DMS 273 (cell line): Measurements from ENCODE around the gene SPTBN5.

ENCODE experiments used
- DNase-seq: peaks from one replicate; lab custom pipeline; 2025; ENCODE audit not compliant: unreplicated experiment; lab: John Stamatoyannopoulos, UW

Gene SPTBN5

GRCh38 chr15:41809121-41809520 is 84.7 kb downstream of the SPTBN5 start:
- DNase-seq: no peak

DNA sequence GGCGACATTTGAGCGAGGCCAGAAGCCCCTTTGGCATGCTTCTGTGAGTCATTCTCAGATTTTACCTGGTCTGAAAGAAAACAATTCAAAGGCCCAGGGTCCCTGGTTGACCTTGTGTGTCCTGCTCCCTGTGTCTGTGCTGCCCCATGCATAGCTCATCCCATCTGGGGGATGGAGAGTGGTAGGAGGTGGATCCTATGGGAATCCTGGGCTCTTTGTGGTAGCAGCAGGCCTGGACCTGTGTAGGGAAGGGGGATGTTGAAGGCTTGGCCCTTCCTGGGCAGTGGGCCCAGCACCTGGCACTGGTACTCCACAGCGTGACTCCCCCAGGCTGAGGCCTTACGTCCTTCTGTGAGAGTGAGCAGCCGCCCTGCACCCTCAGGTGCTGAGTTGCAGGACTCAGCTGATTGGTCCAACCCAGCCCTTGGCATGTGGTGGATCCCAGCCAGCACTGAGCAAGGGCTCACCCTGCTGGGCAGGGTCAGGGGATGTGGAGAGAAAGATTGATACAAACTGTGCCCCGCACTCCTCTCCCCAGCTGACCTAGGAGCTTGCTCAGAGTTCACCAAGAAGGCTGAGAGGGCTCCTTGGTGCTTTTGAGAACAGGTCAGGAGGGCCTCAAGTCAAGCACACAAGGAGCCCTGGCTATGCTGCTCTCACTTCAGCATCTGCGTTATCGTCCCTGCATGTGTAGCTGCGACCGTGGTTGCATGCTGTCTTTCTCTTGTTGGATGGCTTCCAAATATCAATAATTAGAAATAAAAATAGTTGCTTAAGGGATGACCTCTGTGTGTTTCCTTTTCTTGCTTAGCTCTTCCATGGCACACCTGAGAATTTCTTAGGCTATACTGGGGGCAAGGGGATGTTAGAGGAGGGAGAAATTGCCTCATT is 87.3 kb downstream of the SPTBN5 start:
- DNase-seq: peak; percentile 16

DNA sequence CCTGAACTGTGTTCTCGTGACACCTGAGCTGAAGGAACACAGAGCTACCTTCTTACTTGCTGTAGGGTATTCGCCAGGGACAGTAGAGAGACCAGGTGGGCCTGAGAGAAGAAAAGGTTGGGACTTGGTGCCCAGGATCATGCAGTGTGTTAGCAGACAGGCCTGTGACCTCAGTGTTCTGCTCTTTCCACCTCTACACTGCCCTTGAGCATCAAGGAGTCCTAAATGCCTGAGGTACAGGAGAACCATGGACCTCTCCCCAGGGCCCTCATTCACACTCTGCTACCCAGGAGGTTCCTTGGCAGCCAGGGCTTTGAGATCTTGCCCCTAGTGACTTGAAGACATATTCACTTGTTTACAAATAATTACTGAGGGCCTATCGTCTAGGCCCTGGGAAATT is 88.1 kb downstream of the SPTBN5 start:
- no peak for DNase-seq

DNA sequence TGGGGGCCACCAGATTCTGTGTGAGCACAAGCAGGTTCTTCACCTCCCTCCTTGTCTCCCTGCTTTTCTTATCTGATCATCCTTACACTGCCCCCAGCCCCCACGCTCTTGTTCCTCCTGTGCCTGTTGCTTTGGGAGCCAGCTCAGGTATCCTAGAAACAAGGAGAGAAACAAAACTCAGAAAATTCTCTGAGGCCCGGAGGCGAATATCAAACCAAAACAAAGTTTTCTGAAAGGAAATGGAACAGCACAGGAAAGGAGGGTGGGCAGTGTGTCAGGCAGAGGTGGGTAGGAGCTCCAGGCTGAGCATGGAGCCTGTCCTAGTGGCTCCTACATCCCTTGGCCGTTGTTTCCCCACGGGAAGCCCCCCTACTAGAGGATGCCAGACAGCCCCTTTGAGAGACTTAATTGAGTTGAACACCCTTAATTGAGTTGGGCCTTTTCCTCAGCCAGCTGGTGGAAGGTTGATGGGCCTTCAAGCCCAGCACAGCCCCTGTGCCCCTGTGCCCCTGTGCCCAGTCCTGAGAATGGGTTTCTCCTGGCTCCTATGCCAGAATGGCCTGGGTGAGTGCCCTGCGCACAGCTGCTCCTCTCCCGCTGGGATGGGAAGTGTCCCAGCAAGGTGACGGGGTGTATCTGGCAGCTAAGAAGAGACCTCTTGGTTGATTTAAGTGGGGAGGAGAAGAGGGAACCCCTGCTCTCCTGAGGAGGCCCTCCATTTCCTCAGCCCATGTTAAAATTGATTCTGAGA is 88.8 kb downstream of the SPTBN5 start:
- no peak for DNase-seq

DNA sequence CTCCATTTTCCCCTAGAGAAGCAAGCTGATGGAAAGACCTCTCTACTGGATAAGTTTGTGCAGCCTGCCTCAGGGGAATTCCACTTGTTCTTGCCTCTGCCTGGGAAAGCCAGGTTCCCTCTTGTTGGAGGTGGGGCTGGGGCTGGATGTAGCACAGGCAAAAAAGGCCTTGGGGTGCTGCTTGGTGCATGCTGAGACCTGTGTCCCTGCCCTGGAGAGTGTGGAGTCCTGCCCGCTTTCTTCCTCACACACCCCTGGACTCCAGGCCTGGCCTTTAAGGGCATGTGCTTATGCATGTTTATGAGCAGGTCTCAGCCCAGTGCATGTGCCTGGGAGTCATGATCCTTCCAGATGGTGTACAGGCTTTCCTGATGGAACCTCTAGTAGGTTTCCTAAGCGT is 89.5 kb downstream of the SPTBN5 start:
- DNase-seq: peak; percentile 49

GRCh38 chr15:41801850-41802455 is 91.9 kb downstream of the SPTBN5 start:
- DNase-seq: no peak

DNA sequence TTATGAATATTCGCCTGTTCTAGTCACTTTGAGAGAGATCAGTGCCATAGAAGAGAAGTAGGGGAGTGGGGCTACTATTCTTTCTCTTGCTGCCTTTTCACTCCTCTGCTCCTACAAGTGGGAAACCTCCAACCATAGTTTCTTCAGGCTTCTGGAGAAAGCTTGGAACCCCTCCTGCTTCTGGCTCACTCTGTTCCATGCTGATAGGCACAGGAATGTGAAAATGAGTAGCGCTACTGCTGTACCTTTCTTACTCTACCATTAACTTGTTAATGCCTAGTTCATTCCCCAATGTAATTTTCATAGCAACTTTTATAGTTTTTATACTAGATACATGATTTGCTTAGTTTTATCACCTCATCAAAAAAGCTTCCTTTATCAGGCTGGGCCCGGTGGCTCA is 92.7 kb downstream of the SPTBN5 start:
- DNase-seq: no peak

GRCh38 chr15:41799488-41799805 is 94.4 kb downstream of the SPTBN5 start:
- DNase-seq: no peak

DNA sequence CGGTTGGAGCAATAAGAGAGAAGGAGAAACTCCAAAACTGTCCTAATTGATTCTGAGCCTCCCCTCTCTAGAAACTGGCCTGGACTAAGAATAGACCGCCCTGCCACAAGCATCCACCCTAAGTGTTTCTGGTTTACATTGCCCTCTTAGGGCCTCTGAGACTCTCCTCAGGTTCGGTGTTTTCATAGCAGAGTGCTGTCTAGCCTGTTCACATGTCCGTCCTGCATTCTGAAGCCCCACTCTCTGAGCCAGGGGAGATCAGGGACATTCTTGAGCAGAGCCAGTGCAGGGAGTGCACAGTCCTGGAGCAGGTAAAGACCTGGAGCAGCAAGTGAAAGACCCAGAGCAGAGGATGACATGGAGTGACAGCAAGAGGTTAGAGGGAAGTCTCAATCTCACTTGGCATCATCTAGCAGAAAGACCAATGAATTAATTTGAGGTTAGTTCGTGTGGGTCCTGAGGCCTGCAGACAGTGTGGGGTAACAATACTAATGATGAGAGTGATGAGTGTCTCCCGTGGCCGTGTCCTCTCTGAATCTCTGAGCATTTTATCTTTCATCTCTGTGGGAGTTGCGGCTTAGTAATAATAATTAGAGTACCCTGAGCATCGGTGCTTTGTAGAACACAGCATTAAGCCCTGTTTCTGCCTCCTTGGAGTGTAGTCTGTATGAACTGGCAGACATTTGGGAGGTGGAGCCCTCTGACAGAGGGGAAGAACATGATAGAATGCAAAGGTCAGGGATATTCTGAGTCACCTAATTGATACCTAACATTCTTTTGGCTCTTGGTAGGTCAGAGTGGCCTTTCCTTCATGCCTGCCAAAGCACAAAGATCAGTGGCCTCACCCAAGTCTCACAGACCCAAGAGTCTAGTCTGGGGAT is 95.0 kb downstream of the SPTBN5 start:
- DNase-seq: no peak
